ENCODE measurements around the gene C16orf54. TPM values are rescaled to one million over a fixed set of nuclear protein-coding genes. Genes with fewer than 3 reads are reported as not detected.
"Not testable (repeated sequence)": the region's sequence is repeated elsewhere in the genome, so short reads cannot be mapped to it uniquely, and the experiment has no call there.

C16orf54 gene
- total and polyA plus RNA-seq, 10 of the 15 experiments (the other 5 are each of a cell fraction or from before 2014, with no cell fraction given) = 2.1 to 13.3 (median 5.4) TPM

GRCh38 chr16:29710227-29711219, 35.3 kb downstream of the C16orf54 start (continued):
- TF ChIP-seq ASH2L (IDR thresholded peaks at IDR 0.05; ENCODE audit: borderline replicate concordance, low read depth) (no peak), PAX8 (IDR thresholded peaks at IDR 0.05) (no peak), TAF1 (IDR thresholded peaks at IDR 0.05; ENCODE audit: borderline replicate concordance, low read depth, low read length) (no peak), STAT3 (IDR thresholded peaks at IDR 0.05; ENCODE audit: low read depth, low read length) (no peak), SMARCA5 (IDR thresholded peaks at IDR 0.05) (peak; percentile 67; the same call in 1 of the 2 replicates), RAD51 (IDR thresholded peaks at IDR 0.05) (peak; percentile 89), CBX5 (IDR thresholded peaks at IDR 0.05; ENCODE audit: low read depth) (no peak), REST (IDR thresholded peaks at IDR 0.05; ENCODE audit: low read depth, low read length) (no peak)

- BruUV-seq (replicated peaks); H3K4me2 ChIP-seq (ENCODE audit: control insufficient read depth, insufficient read depth); intact Hi-C loops (cut with micrococcal nuclease; ENCODE audit: unreplicated experiment): not testable (repeated sequence)
Observed at GRCh38 chr16:29709657-29710056, 36.1 kb downstream of the C16orf54 start.

More at GRCh38 chr16:29709657-29710056, 36.1 kb downstream of the C16orf54 start:
- H3K9ac ChIP-seq (ENCODE audit: control insufficient read depth, insufficient read depth, low read length); H3K27ac ChIP-seq (ENCODE audit: control insufficient read depth, insufficient read depth); DNase-seq (ENCODE audit: low read depth, low spot score); in situ Hi-C loops (cut with MboI); H3K79me2 ChIP-seq (ENCODE audit: control insufficient read depth, insufficient read depth, low read length); H3K36me3 ChIP-seq (ENCODE audit: control insufficient read depth in 2 of 2, insufficient read depth in 2 of 2, low read length in 1 of 2); H3K4me3 ChIP-seq; H4K20me1 ChIP-seq (ENCODE audit: control insufficient read depth, insufficient read depth); ATAC-seq; H2AFZ ChIP-seq (ENCODE audit: control insufficient read depth, low read depth, low read length); H3K4me1 ChIP-seq (ENCODE audit: control insufficient read depth, insufficient read depth, low read length); FAIRE-seq; H3K9me3 ChIP-seq (replicated peaks; ENCODE audit: control insufficient read depth, insufficient read depth, low read length); H3K27me3 ChIP-seq (replicated peaks in 1 of 2; ENCODE audit: control insufficient read depth in 2 of 2, insufficient read depth in 2 of 2, low read length in 1 of 2): not testable (repeated sequence)
- ChIA-PET POLR2A (interaction anchor here (0.6 kb wide), 1 partner anchor 30 kb away, joined by 3 read pairs; no protein-coding TSS in a partner anchor), SMC1A (ENCODE audit: uncharacterized antibody, unreplicated experiment) (interaction anchor here (1.0 to 1.6 kb wide), 4 partner anchors 9 to 43 kb away, joined by 3 to 7 read pairs (median 4); no protein-coding TSS in a partner anchor), RAD21 (ENCODE audit: unreplicated experiment) (interaction anchor here (0.7 to 1.3 kb wide), 5 partner anchors 9 to 81 kb away, joined by 3 to 8 read pairs (median 5); partner anchors contain the start of genes KIF22 and QPRT), CTCF (interaction anchor here (0.7 to 2.8 kb wide), 13 partner anchors 8 to 293 kb away, joined by 3 to 12 read pairs (median 4); partner anchors contain the start of gene QPRT)
- WGBS (ENCODE audit: insufficient coverage, insufficient replicate concordance, low lambda C conversion rate, missing lambda C conversion rate) = 76% methylated on average over 6 of the region's 6 CpGs

Data from GM12878 (cell line).